Cardiac muscle cell (in vitro differentiated cells and primary cell): ENCODE results near the gene DYTN. TPM values are rescaled to one million over a fixed set of nuclear protein-coding genes. Genes with fewer than 3 reads are reported as not detected.
A peak's percentile ranks its signal among the peaks of the same experiment; 100 is the strongest.

Experiments
- DNase-seq, 2 donors: peaks; one replicate each; pipeline versions ENCODE4 v3.0.0 to v3.0.0-alpha.2; 2010 to 2017; ENCODE audit warnings: low read depth in 1 of 2, low spot score in 1 of 2
- H3K27ac ChIP-seq: fragments of 200-600 bp; sonication (generic); 2 replicates; pipeline ENCODE4 v1.5.1; 2016
- H3K27me3 ChIP-seq: fragments of 200-600 bp; sonication (generic); 2 replicates; pipeline ENCODE4 v1.6.0; 2016; ENCODE audit warnings: control low read depth
- H3K36me3 ChIP-seq: fragments of 200-600 bp; sonication (generic); 2 replicates; pipeline ENCODE4 v1.5.1; 2016; ENCODE audit warnings: control low read depth
- H3K4me1 ChIP-seq: fragments of 200-600 bp; sonication (generic); 2 replicates; pipeline ENCODE4 v1.8.1; 2017; ENCODE audit warnings: low read depth, mild to moderate bottlenecking, mixed run types
- H3K4me3 ChIP-seq: fragments of 200-600 bp; sonication (generic); 2 replicates; pipeline ENCODE4 v1.5.1; 2016; ENCODE audit warnings: mild to moderate bottlenecking
- H3K9me3 ChIP-seq: fragments of 200-600 bp; sonication (generic); 2 replicates; pipeline ENCODE4 v1.5.1; 2017; ENCODE audit warnings: low read depth, mild to moderate bottlenecking, control low read depth
- CTCF ChIP-seq: IDR thresholded peaks from 2 replicates; pipeline ENCODE4 v1.5.1; 2012; ENCODE audit warnings: low read depth, mild to moderate bottlenecking, low read length
- polyA plus RNA-seq: library from polyadenylated mRNA; unstranded; fragments of >200 nt; fragmentation: Nextera tagmentation; extraction: Ambion mirVana; gene quantifications from 2 replicates; pipeline ENCODE4 v1.2.1, GENCODE V29; 2016
- total RNA-seq: library from RNA; depleted of rRNA; stranded (reverse); fragments of >200 nt; gene quantifications from 2 replicates; pipeline ENCODE4 v1.2.3, GENCODE V29; 2016

The DYTN gene
- total and polyA plus RNA-seq, 2 experiments from 2014 or later = not detected

GRCh38 chr2:206713746-206714145 lies 4.5 kb downstream of the DYTN start:
- H3K4me1 ChIP-seq = no peaks in the 10 kb centered on the region
- no peak for DNase-seq
- TF ChIP-seq CTCF = no peak
- no peak overlapping the region for H3K4me3 ChIP-seq
- H3K9me3 ChIP-seq = no peaks in the 10 kb centered on the region
- H3K27ac ChIP-seq = no peak overlapping the region
- H3K27me3 ChIP-seq = peaks cover 23% of the 10 kb centered on the region
- no peaks in the 10 kb centered on the region for H3K36me3 ChIP-seq

- Histone ChIP-seq H3K36me3 (no peaks in the 10 kb centered on the region), H3K4me3 (no peak overlapping the region), H3K4me1 (no peaks in the 10 kb centered on the region), H3K27ac (no peak overlapping the region), H3K9me3 (no peaks in the 10 kb centered on the region), H3K27me3 (peaks cover 74% of the 10 kb centered on the region)
- no peak for TF ChIP-seq CTCF
- DNase-seq = no peak
Observed at GRCh38 chr2:206708286-206708685, 9.9 kb downstream of the DYTN start.

GRCh38 chr2:206707164-206707701 lies 11.0 kb downstream of the DYTN start:
- no peaks in the 10 kb centered on the region for H3K36me3 ChIP-seq
- no peaks in the 10 kb centered on the region for H3K9me3 ChIP-seq
- H3K27me3 ChIP-seq = peaks cover 76% of the 10 kb centered on the region
- no peak overlapping the region for H3K4me3 ChIP-seq
- no peak for TF ChIP-seq CTCF
- no peak for DNase-seq
- no peaks in the 10 kb centered on the region for H3K4me1 ChIP-seq
- H3K27ac ChIP-seq = no peak overlapping the region

- DNase-seq = no peak
- no peaks in the 10 kb centered on the region for H3K36me3 ChIP-seq
- no peaks in the 10 kb centered on the region for H3K4me1 ChIP-seq
- H3K9me3 ChIP-seq = no peaks in the 10 kb centered on the region
- no peak overlapping the region for H3K4me3 ChIP-seq
- H3K27ac ChIP-seq = no peak overlapping the region
- peaks cover 58% of the 10 kb centered on the region for H3K27me3 ChIP-seq
- no peak for TF ChIP-seq CTCF
Observed at GRCh38 chr2:206701952-206702605, 16.1 kb downstream of the DYTN start.

GRCh38 chr2:206700156-206700555 lies 18.0 kb downstream of the DYTN start:
- Histone ChIP-seq H3K4me1 (no peaks in the 10 kb centered on the region), H3K27ac (no peak overlapping the region), H3K4me3 (no peak overlapping the region), H3K27me3 (peaks cover 39% of the 10 kb centered on the region), H3K9me3 (no peaks in the 10 kb centered on the region), H3K36me3 (no peaks in the 10 kb centered on the region)
- peak in 1 of 2 donors; percentile 18 for DNase-seq
- TF ChIP-seq CTCF = no peak
